ENCODE results near the gene RET.

RET gene

GRCh38 chr10:43076876-43077420 lies at the start of gene RET:
Gene RET (plus strand): TSS chr10:43077069. CDS start chr10:43077259, 190 bp downstream.
- no peak for DNase-seq

GRCh38 chr10:43027331-43027955 lies 49.4 kb upstream of the RET start:
- DNase-seq: no peak

GRCh38 chr10:43028143-43028542 lies 48.7 kb upstream of the RET start:
- DNase-seq: no peak

- DNase-seq: no peak
These were observed 47.8 kb upstream of the RET start for GRCh38 chr10:43029043-43029442.

- DNase-seq: no peak
These were observed 44.3 kb upstream of the RET start for GRCh38 chr10:43032613-43033012.

GRCh38 chr10:43035800-43036199 lies 41.1 kb upstream of the RET start:
- no peak for DNase-seq

GRCh38 chr10:43036481-43037428 lies 40.1 kb upstream of the RET start:
- DNase-seq: no peak

GRCh38 chr10:43037440-43037839 lies 39.4 kb upstream of the RET start:
- DNase-seq: no peak

- DNase-seq: no peak
These were observed 38.7 kb upstream of the RET start for GRCh38 chr10:43037942-43038782.

- DNase-seq: no peak
These were observed 37.9 kb upstream of the RET start for GRCh38 chr10:43038783-43039623.

- no peak for DNase-seq
These were observed 37.0 kb upstream of the RET start for GRCh38 chr10:43039624-43040481.

- DNase-seq: no peak
These were observed 36.2 kb upstream of the RET start for GRCh38 chr10:43040482-43041256.

GRCh38 chr10:43041422-43042342 lies 35.2 kb upstream of the RET start:
- DNase-seq: no peak

GRCh38 chr10:43042503-43043341 lies 34.1 kb upstream of the RET start:
- DNase-seq: no peak

GRCh38 chr10:43043342-43043772 lies 33.5 kb upstream of the RET start:
- DNase-seq: no peak

GRCh38 chr10:43043773-43044447 lies 33.0 kb upstream of the RET start:
- DNase-seq: no peak

- DNase-seq: no peak
These were observed 32.4 kb upstream of the RET start for GRCh38 chr10:43044448-43044921.

Measured in NCI-H2081 treated with DMSO at 0.1 percent for 48 hours (cell line).